GM23338 (cell line): Measurements from ENCODE around the gene BNIP2. TPM values are rescaled to one million over a fixed set of nuclear protein-coding genes. Genes with fewer than 3 reads are reported as not detected.

ENCODE experiments used
- ATAC-seq: fragments of 200-7000 bp; cut with Tn5 transposase; 3 replicates; pipeline ENCODE4 v1.9.1; 2020
- DNase-seq: peaks from one replicate; pipeline ENCODE4 v3.0.0-alpha.2; 2015; ENCODE audit warnings: low spot score
- H2AFZ ChIP-seq: fragments of 200-600 bp; sonication (generic); 2 replicates; pipeline ENCODE4 v1.8.0; 2016; ENCODE audit warnings: antibody characterized with exemption, mild to moderate bottlenecking, moderate library complexity
- H3F3A ChIP-seq: fragments of 200-600 bp; sonication (generic); replicated peaks from 2 replicates; pipeline ENCODE4 v1.8.0; 2017; ENCODE audit warnings: antibody characterized with exemption, mixed run types, low read depth
- H3K27ac ChIP-seq: fragments of 200-600 bp; sonication (generic); 2 replicates; pipeline ENCODE4 v1.6.1; 2016; ENCODE audit warnings: low read depth
- H3K27me3 ChIP-seq: fragments of 200-600 bp; sonication (generic); 2 replicates; pipeline ENCODE4 v1.8.0; 2016; ENCODE audit warnings: mild to moderate bottlenecking, mixed run types, moderate library complexity; ENCODE audit not compliant: insufficient read depth
- H3K36me3 ChIP-seq: fragments of 200-600 bp; sonication (generic); 2 replicates; pipeline ENCODE4 v1.8.0; 2016; ENCODE audit warnings: mild to moderate bottlenecking; ENCODE audit not compliant: insufficient read depth
- H3K4me1 ChIP-seq: fragments of 200-600 bp; sonication (generic); 2 replicates; pipeline ENCODE4 v1.8.0; 2016; ENCODE audit warnings: mild to moderate bottlenecking, moderate library complexity; ENCODE audit not compliant: insufficient read depth
- H3K4me2 ChIP-seq: fragments of 200-600 bp; sonication (generic); 2 replicates; pipeline ENCODE4 v1.7.1; 2017; ENCODE audit warnings: mixed run types
- H3K4me3 ChIP-seq: fragments of 200-600 bp; sonication (generic); 2 replicates; pipeline ENCODE4 v1.6.1; 2016; ENCODE audit warnings: mixed run types
- H3K79me2 ChIP-seq: fragments of 200-600 bp; sonication (generic); replicated peaks from 2 replicates; pipeline ENCODE4 v1.8.0; 2017; ENCODE audit warnings: mild to moderate bottlenecking; ENCODE audit not compliant: insufficient read depth
- H3K9me2 ChIP-seq: fragments of 200-600 bp; sonication (generic); 2 replicates; pipeline ENCODE4 v1.8.0; 2017; ENCODE audit not compliant: insufficient read depth
- H4K20me1 ChIP-seq: fragments of 200-600 bp; sonication (generic); replicated peaks from 2 replicates; pipeline ENCODE4 v1.8.0; 2017; ENCODE audit warnings: mild to moderate bottlenecking; ENCODE audit not compliant: insufficient read depth
- H3K27ac Mint-ChIP-seq: 2 replicates; pipeline ENCODE4 v1.8.0; 2020; ENCODE audit warnings: inconsistent platforms, mild to moderate bottlenecking, moderate library complexity, mixed read lengths
- H3K27me3 Mint-ChIP-seq: 3 replicates; pipeline ENCODE4 v1.8.0; 2022; ENCODE audit warnings: low read depth, mild to moderate bottlenecking, moderate library complexity, mixed read lengths, inconsistent platforms; ENCODE audit not compliant: insufficient read depth, poor library complexity
- H3K36me3 Mint-ChIP-seq: 3 replicates; pipeline ENCODE4 v1.8.0; 2021; ENCODE audit warnings: low read depth, mild to moderate bottlenecking, inconsistent platforms, moderate library complexity, mixed read lengths
- H3K4me1 Mint-ChIP-seq: 3 replicates; pipeline ENCODE4 v1.8.0; 2020; ENCODE audit warnings: mild to moderate bottlenecking, inconsistent platforms, mixed read lengths
- H3K4me3 Mint-ChIP-seq: 3 replicates; pipeline ENCODE4 v1.8.0; 2021; ENCODE audit warnings: moderate library complexity, mild to moderate bottlenecking, inconsistent platforms, mixed read lengths
- H3K9me3 Mint-ChIP-seq: 3 replicates; pipeline ENCODE4 v1.8.0; 2020; ENCODE audit warnings: moderate library complexity, mild to moderate bottlenecking, inconsistent platforms, mixed read lengths
- CREB1 ChIP-seq: fragments of 250-450 bp; sonication (Bioruptor Pico); IDR thresholded peaks from 2 replicates; pipeline ENCODE4 v1.5.0; 2020; ENCODE audit warnings: low read depth, mild to moderate bottlenecking, moderate library complexity
- CTCF ChIP-seq, 2 experiments: fragments of 200-600 bp in 1 of 2; sonication (generic) in 1 of 2; conservative IDR thresholded peaks; 2 replicates each; pipeline versions ENCODE4 v1.5.1 to v1.6.1; 2016 to 2017; ENCODE audit warnings: antibody characterized with exemption in 2 of 2, low read depth in 2 of 2, mild to moderate bottlenecking in 2 of 2, moderate library complexity in 1 of 2
- ETS1 ChIP-seq: IDR thresholded peaks from 2 replicates; pipeline ENCODE4 v1.6.1; 2016; ENCODE audit warnings: antibody characterized with exemption
- EZH2phosphoT487 ChIP-seq: fragments of 200-600 bp; sonication (generic); IDR thresholded peaks from one replicate; pipeline ENCODE4 v1.8.1; 2018; ENCODE audit warnings: antibody characterized with exemption; ENCODE audit not compliant: unreplicated experiment
- JUNB ChIP-seq: IDR thresholded peaks from one replicate; pipeline ENCODE4 v1.6.1; 2016; ENCODE audit warnings: antibody characterized with exemption; ENCODE audit not compliant: unreplicated experiment
- NANOG ChIP-seq: IDR thresholded peaks from 2 replicates; pipeline ENCODE4 v1.6.1; 2016; ENCODE audit warnings: antibody characterized with exemption, borderline replicate concordance
- POLR2AphosphoS5 ChIP-seq: IDR thresholded peaks from 2 replicates; pipeline ENCODE4 v1.6.1; 2016; ENCODE audit warnings: antibody characterized with exemption, low read depth
- REST ChIP-seq: IDR thresholded peaks from one replicate; pipeline ENCODE4 v1.6.1; 2018; ENCODE audit warnings: antibody characterized with exemption; ENCODE audit not compliant: unreplicated experiment
- STAT1 ChIP-seq: IDR thresholded peaks from one replicate; pipeline ENCODE4 v1.6.1; 2016; ENCODE audit warnings: antibody characterized with exemption; ENCODE audit not compliant: unreplicated experiment
- ZNF114 ChIP-seq: fragments of 250-450 bp; sonication (Bioruptor Pico); IDR thresholded peaks from 2 replicates; pipeline ENCODE4 v1.5.0; 2020; ENCODE audit warnings: mild to moderate bottlenecking, moderate library complexity
- polyA plus RNA-seq: library from polyadenylated mRNA; unstranded; fragments of >200 nt; fragmentation: Nextera tagmentation; extraction: Ambion mirVana; gene quantifications from 2 replicates; pipeline ENCODE4 v1.2.1, GENCODE V29; 2016
- total RNA-seq: library from RNA; depleted of rRNA; stranded (reverse); fragments of >200 nt; shearing (Covaris generic); gene quantifications from 2 replicates; pipeline ENCODE4 v1.2.3, GENCODE V29; 2014

BNIP2 gene
- total and polyA plus RNA-seq, 2 experiments from 2014 or later, result 43.7 to 83.7 TPM

- TF ChIP-seq CTCF (conservative IDR thresholded peaks at IDR 0.05; ENCODE audit: low read depth in 2 of 2), result no peak
- no peak for TF ChIP-seq STAT1
- TF ChIP-seq NANOG, result no peak
Measured at GRCh38 chr15:59668556-59668955, 20.6 kb downstream of the BNIP2 start (continued).

- Histone ChIP-seq H3F3A (no peaks in the 10 kb centered on the region), H4K20me1 (no peaks in the 10 kb centered on the region; the same call in none of the 2 replicates), H3K79me2 (no peaks in the 10 kb centered on the region), H3K4me1 (no peaks in the 10 kb centered on the region), H3K9me2 (no peaks in the 10 kb centered on the region), H2AFZ (no peak overlapping the region), H3K27me3 (no peaks in the 10 kb centered on the region), H3K27ac (no peak overlapping the region), H3K36me3 (peaks cover 26% of the 10 kb centered on the region), H3K4me3 (no peak overlapping the region), H3K4me2 (no peak overlapping the region)
- H3K27ac Mint-ChIP-seq, result no peak overlapping the region
- no peaks in the 10 kb centered on the region for H3K27me3 Mint-ChIP-seq
- ATAC-seq (no peak), DNase-seq (no peak)
- no peaks in the 10 kb centered on the region for H3K4me1 Mint-ChIP-seq
- no peak overlapping the region for H3K4me3 Mint-ChIP-seq
- peaks cover 19% of the 10 kb centered on the region; the same call in 2 of the 3 replicates for H3K36me3 Mint-ChIP-seq
- H3K9me3 Mint-ChIP-seq, result no peaks in the 10 kb centered on the region
- no peak for TF ChIP-seq EZH2phosphoT487
- no peak for TF ChIP-seq REST
- TF ChIP-seq CREB1 (CRISPR knock-in tag), result no peak
- TF ChIP-seq CTCF (conservative IDR thresholded peaks at IDR 0.05; ENCODE audit: low read depth in 2 of 2), result no peak
- no peak for TF ChIP-seq ETS1
- TF ChIP-seq JUNB, result no peak
- no peak for TF ChIP-seq ZNF114 (CRISPR knock-in tag)
- TF ChIP-seq STAT1, result no peak
- TF ChIP-seq POLR2AphosphoS5, result no peak
- TF ChIP-seq NANOG, result no peak
Measured at GRCh38 chr15:59662260-59662659, 26.9 kb downstream of the BNIP2 start.
